Fibroblast of villous mesenchyme (primary cell): ENCODE data around the gene ZC3H8. TPM values are rescaled to one million over a fixed set of nuclear protein-coding genes. Genes with fewer than 3 reads are reported as not detected.
"Not testable (repeated sequence)": the region's sequence is repeated elsewhere in the genome, so short reads cannot be mapped to it uniquely, and the experiment has no call there.

Experiments
- DNase-seq: peaks from one replicate; pipeline ENCODE4 v3.0.0-alpha.2; 2010; ENCODE audit warnings: low read depth
- H3K4me3 ChIP-seq: 2 replicates; pipeline ENCODE4 v1.5.1; 2011; ENCODE audit warnings: low read depth, mild to moderate bottlenecking, low read length
- total RNA-seq: library from RNA; depleted of rRNA; stranded (reverse); fragments of >200 nt; gene quantifications from 2 replicates; pipeline ENCODE4 v1.2.3, GENCODE V29; 2012
- TF ChIP-seq, protein P1 (sequence below): IDR thresholded peaks from 2 replicates; pipeline ENCODE4 v1.5.1; 2012; ENCODE audit warnings: low read depth, mild to moderate bottlenecking, low read length; ENCODE audit not compliant: insufficient read depth

ZC3H8 gene
- total RNA-seq, 1 donor = 8.2 TPM

DNA sequence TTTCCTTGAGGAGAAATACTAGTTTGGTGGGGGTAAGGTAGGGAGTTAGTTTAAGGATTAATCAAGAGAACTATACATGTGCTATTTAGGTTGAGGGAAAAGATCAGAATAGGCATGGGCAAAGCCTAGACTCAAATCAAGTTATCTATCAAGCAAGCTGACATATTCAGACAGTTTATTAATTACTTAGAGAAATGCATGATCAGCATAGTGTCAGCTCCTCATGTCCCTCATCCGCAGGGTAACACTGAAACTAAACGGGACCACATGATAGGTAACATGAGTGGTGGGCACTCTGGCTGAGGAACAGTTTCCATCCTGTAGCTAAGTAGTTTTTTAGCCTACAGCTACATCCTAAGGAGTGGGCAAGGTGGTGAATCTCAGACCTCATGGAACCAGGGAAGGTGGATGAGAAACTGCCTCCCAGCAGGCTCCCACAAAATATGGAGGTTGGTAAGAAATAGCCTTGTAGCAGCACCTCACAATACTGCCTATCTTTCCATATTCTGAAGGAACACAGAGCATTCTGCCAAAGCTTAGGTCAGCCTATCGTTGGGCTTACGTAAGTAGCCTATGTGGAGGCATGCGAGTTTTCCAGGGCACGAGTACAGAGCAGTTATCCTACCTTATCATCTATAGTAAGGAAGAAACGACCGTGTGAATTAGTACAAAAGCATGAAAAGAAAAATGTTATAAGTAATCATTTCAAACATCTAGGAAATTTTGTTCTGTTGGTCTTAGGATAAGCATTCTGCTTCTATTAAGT lies 39.0 kb upstream of the ZC3H8 start:
- H3K4me3 ChIP-seq = no peak overlapping the region
- no peak for DNase-seq
- TF ChIP-seq, protein P1, sequence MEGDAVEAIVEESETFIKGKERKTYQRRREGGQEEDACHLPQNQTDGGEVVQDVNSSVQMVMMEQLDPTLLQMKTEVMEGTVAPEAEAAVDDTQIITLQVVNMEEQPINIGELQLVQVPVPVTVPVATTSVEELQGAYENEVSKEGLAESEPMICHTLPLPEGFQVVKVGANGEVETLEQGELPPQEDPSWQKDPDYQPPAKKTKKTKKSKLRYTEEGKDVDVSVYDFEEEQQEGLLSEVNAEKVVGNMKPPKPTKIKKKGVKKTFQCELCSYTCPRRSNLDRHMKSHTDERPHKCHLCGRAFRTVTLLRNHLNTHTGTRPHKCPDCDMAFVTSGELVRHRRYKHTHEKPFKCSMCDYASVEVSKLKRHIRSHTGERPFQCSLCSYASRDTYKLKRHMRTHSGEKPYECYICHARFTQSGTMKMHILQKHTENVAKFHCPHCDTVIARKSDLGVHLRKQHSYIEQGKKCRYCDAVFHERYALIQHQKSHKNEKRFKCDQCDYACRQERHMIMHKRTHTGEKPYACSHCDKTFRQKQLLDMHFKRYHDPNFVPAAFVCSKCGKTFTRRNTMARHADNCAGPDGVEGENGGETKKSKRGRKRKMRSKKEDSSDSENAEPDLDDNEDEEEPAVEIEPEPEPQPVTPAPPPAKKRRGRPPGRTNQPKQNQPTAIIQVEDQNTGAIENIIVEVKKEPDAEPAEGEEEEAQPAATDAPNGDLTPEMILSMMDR = no peak

DNA sequence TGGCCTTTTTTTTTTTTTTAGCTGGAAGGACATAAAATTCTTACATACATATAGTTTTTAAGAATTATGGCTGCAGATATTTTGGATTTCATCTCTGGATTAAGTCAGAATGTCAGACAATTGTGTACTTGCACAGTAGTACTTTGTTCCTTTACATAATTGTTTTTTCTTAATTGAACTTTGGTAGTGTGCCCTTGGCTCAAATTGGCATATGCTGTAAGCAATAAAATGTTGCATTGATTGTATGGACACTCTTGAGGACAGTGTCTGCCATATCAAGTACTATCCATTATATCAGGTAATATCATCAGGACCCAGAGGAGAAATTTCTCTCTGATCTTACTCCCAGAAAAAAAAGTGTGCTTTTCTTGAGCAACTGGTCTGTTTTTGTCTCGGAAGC lies 35.8 kb upstream of the ZC3H8 start:
- no peak for DNase-seq
- no peak overlapping the region for H3K4me3 ChIP-seq
- TF ChIP-seq, protein P1 = no peak

DNA sequence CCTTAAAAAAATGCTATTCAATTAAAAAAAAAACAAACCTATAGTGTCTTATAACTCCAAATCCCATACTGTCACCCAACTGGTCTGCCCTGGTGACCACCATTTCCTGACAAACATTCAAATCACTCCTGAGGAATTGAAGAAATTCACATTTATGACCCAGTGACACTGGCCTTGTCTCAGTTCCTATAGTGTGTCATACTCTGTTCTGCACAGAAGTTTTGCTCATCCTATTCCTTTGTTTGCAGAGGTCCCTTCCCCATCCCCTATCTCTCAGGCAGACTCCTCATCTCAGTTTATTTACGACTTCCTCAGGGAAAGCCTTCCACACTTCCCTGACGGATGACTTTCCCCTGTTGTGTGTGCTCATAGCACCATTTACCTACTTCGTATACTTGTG lies 35.2 kb upstream of the ZC3H8 start:
- TF ChIP-seq, protein P1 = no peak
- DNase-seq = no peak
- H3K4me3 ChIP-seq = no peak overlapping the region

DNA sequence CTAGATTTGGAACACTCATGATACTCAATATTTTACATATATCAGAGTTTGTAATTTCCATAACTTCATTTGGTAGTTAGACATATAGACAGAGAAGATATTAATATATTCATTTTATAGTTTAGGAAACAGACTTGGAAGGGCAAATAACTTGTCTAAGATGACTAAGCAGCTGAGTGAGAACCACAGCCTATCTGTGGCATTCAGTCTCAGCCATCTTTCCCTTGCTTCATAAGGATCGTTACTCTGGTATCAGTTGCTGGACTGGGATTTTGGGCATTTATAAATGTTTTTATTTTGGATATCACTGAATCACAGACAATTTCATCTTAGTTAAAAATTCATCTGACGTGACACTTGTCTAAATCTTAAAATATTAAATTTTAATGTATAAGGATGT lies 28.7 kb upstream of the ZC3H8 start:
- H3K4me3 ChIP-seq, DNase-seq: not testable (repeated sequence)

DNA sequence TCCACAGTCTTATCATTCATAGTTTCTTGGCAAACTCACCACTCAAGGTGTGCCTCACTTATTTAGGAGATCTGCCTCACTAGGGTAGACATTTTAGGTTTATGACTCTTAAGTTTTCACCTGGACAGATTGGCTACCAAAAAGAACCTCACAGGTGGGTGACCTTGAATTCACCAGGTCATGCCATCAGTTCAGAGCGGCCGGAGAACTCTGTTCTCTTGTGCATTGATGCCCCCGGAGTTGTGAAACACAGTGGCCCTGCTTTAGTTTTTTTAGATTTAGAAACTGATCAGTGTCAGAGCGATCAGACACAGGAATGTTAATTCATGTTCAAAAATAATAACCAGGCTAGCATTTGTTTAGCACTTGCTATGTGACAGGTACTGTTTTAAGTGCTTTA lies 27.2 kb upstream of the ZC3H8 start:
- not testable (repeated sequence) for H3K4me3 ChIP-seq, DNase-seq

DNA sequence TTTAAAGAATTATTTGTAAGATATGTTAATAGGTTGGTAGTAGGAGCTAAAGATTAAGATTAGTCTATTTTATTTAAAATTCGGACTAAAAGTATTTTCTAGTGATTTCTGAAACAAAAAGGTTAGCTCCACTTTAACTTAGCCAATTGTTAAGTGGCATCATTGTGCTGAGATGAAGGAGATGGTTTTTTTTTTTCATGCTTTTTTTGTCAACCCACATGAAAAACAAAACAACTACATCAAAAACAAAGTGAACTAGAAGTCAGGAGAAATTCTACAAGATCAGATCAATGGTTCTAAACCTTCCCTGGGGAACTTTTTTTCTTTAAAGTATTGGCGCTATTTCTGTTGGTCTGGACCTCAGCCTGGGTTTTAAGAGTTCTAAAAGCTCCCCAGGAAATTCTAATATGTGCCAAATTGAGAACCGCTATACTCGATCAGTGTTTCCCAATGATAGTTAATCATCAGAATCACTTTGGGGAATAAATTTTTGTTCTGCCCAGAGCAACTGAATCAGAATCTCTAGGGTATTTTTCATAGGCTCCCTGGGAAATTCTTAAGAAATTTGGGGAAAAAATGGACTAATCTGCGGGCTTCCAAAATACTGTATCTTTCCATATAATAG lies 22.9 kb upstream of the ZC3H8 start:
- H3K4me3 ChIP-seq = no peak overlapping the region
- DNase-seq = no peak
- TF ChIP-seq, protein P1 = no peak

DNA sequence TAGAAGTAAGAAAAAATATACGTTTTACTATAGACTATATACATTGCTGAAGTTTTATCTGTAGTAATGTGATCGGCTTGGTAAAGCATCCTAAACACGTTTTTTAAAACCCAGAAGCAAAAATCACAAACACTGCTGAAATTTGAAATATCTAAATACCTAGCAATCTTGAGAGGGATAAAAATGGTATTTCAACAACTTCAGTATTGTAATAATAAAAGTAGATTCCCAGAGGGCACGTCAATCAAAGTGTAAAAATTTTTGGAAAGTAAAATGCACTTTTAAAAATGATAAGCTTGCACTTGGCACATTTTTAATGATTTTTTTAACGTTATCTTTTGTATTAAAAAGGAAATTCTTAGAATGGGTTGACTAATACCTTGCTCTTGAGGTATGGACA lies 22.1 kb upstream of the ZC3H8 start:
- no peak for DNase-seq
- TF ChIP-seq, protein P1 = no peak
- peak overlapping the region; percentile 91 for H3K4me3 ChIP-seq
